ENCODE measurements around the gene FAM114A1.

Gene FAM114A1

GRCh38 chr4:38870098-38870808 is 2.6 kb downstream of the FAM114A1 start:
- no peak overlapping the region for H3K27ac ChIP-seq
- no peak for TF ChIP-seq CTCF (conservative IDR thresholded peaks at IDR 0.05)

- no peak for TF ChIP-seq CTCF (conservative IDR thresholded peaks at IDR 0.05)
- H3K27ac ChIP-seq, result no peak overlapping the region
These were observed 4.0 kb downstream of the FAM114A1 start for GRCh38 chr4:38871593-38871992.

- no peak for TF ChIP-seq CTCF (conservative IDR thresholded peaks at IDR 0.05)
- H3K27ac ChIP-seq, result no peak overlapping the region
These were observed 5.0 kb downstream of the FAM114A1 start for GRCh38 chr4:38872620-38873019.

- no peak overlapping the region for H3K27ac ChIP-seq
- no peak for TF ChIP-seq CTCF (conservative IDR thresholded peaks at IDR 0.05)
These were observed 5.8 kb downstream of the FAM114A1 start for GRCh38 chr4:38873290-38873944.

- TF ChIP-seq CTCF (conservative IDR thresholded peaks at IDR 0.05), result no peak
These were observed 9.0 kb downstream of the FAM114A1 start for GRCh38 chr4:38876636-38877035.

GRCh38 chr4:38884254-38884653 is 16.6 kb downstream of the FAM114A1 start:
- H3K27ac ChIP-seq, result no peak overlapping the region
- TF ChIP-seq CTCF (conservative IDR thresholded peaks at IDR 0.05), result no peak

More at GRCh38 chr4:38876636-38877035, 9.0 kb downstream of the FAM114A1 start:
- H3K27ac ChIP-seq, result no peak overlapping the region

GRCh38 chr4:38889143-38889542 is 21.5 kb downstream of the FAM114A1 start:
- H3K27ac ChIP-seq, result no peak overlapping the region
- no peak for TF ChIP-seq CTCF (conservative IDR thresholded peaks at IDR 0.05)

All from VCaP (cell line).